ENCODE measurements around the gene GRIN3A. TPM values are rescaled to one million over a fixed set of nuclear protein-coding genes. Genes with fewer than 3 reads are reported as not detected.

GRIN3A gene
- total RNA-seq, 6 donors from 2014 or later: 0.06 to 0.10 (median 0.07) TPM; not detected in 3

- TF ChIP-seq EP300 (IDR thresholded peaks at IDR 0.05): no peak
- no peak for TF ChIP-seq POLR2AphosphoS5 (IDR thresholded peaks at IDR 0.05)
- no peak for TF ChIP-seq POLR2A (IDR thresholded peaks at IDR 0.05)
- TF ChIP-seq, protein P1, sequence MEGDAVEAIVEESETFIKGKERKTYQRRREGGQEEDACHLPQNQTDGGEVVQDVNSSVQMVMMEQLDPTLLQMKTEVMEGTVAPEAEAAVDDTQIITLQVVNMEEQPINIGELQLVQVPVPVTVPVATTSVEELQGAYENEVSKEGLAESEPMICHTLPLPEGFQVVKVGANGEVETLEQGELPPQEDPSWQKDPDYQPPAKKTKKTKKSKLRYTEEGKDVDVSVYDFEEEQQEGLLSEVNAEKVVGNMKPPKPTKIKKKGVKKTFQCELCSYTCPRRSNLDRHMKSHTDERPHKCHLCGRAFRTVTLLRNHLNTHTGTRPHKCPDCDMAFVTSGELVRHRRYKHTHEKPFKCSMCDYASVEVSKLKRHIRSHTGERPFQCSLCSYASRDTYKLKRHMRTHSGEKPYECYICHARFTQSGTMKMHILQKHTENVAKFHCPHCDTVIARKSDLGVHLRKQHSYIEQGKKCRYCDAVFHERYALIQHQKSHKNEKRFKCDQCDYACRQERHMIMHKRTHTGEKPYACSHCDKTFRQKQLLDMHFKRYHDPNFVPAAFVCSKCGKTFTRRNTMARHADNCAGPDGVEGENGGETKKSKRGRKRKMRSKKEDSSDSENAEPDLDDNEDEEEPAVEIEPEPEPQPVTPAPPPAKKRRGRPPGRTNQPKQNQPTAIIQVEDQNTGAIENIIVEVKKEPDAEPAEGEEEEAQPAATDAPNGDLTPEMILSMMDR (IDR thresholded peaks at IDR 0.05): no peak
- Histone ChIP-seq H3K27ac (no peak overlapping the region), H3K27me3 (no peaks in the 10 kb centered on the region), H3K4me3 (no peak overlapping the region), H3K4me1 (no peaks in the 10 kb centered on the region), H3K9me3 (no peaks in the 10 kb centered on the region), H3K36me3 (no peaks in the 10 kb centered on the region)
- ATAC-seq (ENCODE audit: low FRiP score in 2 of 2): no peak
- WGBS, 2 donors: 54 to 58% methylated on average over 2 of the region's 2 CpGs
- DNase-seq: no peak
Measured at GRCh38 chr9:101718192-101718591, 20.3 kb downstream of the GRIN3A start.

GRCh38 chr9:101716629-101717028 lies 21.8 kb downstream of the GRIN3A start:
- TF ChIP-seq POLR2A (IDR thresholded peaks at IDR 0.05) (no peak), EP300 (IDR thresholded peaks at IDR 0.05) (no peak), POLR2AphosphoS5 (IDR thresholded peaks at IDR 0.05) (no peak)
- TF ChIP-seq, protein P1 (IDR thresholded peaks at IDR 0.05): no peak
- ATAC-seq (ENCODE audit: low FRiP score in 2 of 2): peak in 1 of 2 donors; percentile 39
- no peak for DNase-seq
- Histone ChIP-seq H3K4me3 (no peak overlapping the region), H3K27ac (no peak overlapping the region), H3K36me3 (no peaks in the 10 kb centered on the region), H3K27me3 (no peaks in the 10 kb centered on the region), H3K4me1 (no peaks in the 10 kb centered on the region), H3K9me3 (no peaks in the 10 kb centered on the region)
- WGBS, 2 donors: 33 to 45% methylated on average over 2 of the region's 2 CpGs

GRCh38 chr9:101711330-101711941 lies 27.0 kb downstream of the GRIN3A start:
- DNase-seq (no peak), ATAC-seq (ENCODE audit: low FRiP score in 2 of 2) (no peak)
- Histone ChIP-seq H3K27ac (no peak overlapping the region), H3K27me3 (no peaks in the 10 kb centered on the region), H3K36me3 (no peaks in the 10 kb centered on the region), H3K4me3 (no peak overlapping the region), H3K9me3 (no peaks in the 10 kb centered on the region), H3K4me1 (no peaks in the 10 kb centered on the region)
- WGBS, 2 donors: 68 to 69% methylated on average over 10 of the region's 10 CpGs
- TF ChIP-seq, protein P1 (IDR thresholded peaks at IDR 0.05): peak in 1 of 6 experiments; percentile 13
- no peak for TF ChIP-seq POLR2AphosphoS5 (IDR thresholded peaks at IDR 0.05)
- no peak for TF ChIP-seq EP300 (IDR thresholded peaks at IDR 0.05)
- no peak for TF ChIP-seq POLR2A (IDR thresholded peaks at IDR 0.05)

DNA sequence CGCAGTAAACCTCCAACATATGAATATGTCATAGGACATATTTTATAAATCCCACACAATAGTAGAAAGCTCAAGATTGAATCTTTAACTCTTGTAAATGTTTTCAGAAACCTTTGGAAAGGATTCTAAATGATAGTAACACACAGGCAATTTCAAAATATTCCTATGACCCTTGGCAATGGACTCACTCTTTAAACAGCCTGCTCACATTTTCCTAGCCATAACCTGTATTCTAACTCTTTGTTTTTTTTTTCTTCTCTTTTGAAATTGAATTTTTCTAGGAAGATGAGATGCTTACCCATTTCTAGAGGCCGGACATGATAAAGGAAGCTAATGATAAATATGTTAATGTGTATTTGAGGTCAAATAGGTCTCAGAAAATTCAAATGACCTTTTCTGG lies 29.6 kb downstream of the GRIN3A start:
- no peak overlapping the region for H3K4me3 ChIP-seq
- no peak overlapping the region for H3K27ac ChIP-seq
- no peaks in the 10 kb centered on the region for H3K36me3 ChIP-seq
- peaks cover 0 to 7% (median 0%) of the 10 kb centered on the region in 4 donors for H3K4me1 ChIP-seq
- TF ChIP-seq, protein P1 (IDR thresholded peaks at IDR 0.05): no peak
- no peak for TF ChIP-seq POLR2A (IDR thresholded peaks at IDR 0.05)
- TF ChIP-seq POLR2AphosphoS5 (IDR thresholded peaks at IDR 0.05): no peak
- no peak for TF ChIP-seq EP300 (IDR thresholded peaks at IDR 0.05)
- whole genome bisulfite sequencing, 2 donors: 77 to 84% methylated on average over 2 of the region's 2 CpGs
- DNase-seq (no peak), ATAC-seq (ENCODE audit: low FRiP score in 2 of 2) (no peak)
- H3K27me3 ChIP-seq: no peaks in the 10 kb centered on the region
- no peaks in the 10 kb centered on the region for H3K9me3 ChIP-seq

- no peaks in the 10 kb centered on the region for H3K9me3 ChIP-seq
- ATAC-seq (ENCODE audit: low FRiP score in 2 of 2) (no peak), DNase-seq (no peak)
- TF ChIP-seq POLR2A (IDR thresholded peaks at IDR 0.05) (no peak), POLR2AphosphoS5 (IDR thresholded peaks at IDR 0.05) (no peak), EP300 (IDR thresholded peaks at IDR 0.05) (no peak)
- TF ChIP-seq, protein P1 (IDR thresholded peaks at IDR 0.05): no peak
- H3K27ac ChIP-seq: no peak overlapping the region
- peaks cover 0 to 7% (median 0%) of the 10 kb centered on the region in 4 donors for H3K4me1 ChIP-seq
- no peaks in the 10 kb centered on the region for H3K27me3 ChIP-seq
- H3K4me3 ChIP-seq: no peak overlapping the region
- no peaks in the 10 kb centered on the region for H3K36me3 ChIP-seq
- WGBS, 2 donors: 52 to 54% methylated on average over 3 of the region's 3 CpGs
Measured at GRCh38 chr9:101707721-101708120, 30.7 kb downstream of the GRIN3A start.
